ENCODE data around the gene DHX29. TPM values are rescaled to one million over a fixed set of nuclear protein-coding genes. Genes with fewer than 3 reads are reported as not detected.

The DHX29 gene
- total RNA-seq, 1 experiment from 2014 or later: 21.8 TPM

DNA sequence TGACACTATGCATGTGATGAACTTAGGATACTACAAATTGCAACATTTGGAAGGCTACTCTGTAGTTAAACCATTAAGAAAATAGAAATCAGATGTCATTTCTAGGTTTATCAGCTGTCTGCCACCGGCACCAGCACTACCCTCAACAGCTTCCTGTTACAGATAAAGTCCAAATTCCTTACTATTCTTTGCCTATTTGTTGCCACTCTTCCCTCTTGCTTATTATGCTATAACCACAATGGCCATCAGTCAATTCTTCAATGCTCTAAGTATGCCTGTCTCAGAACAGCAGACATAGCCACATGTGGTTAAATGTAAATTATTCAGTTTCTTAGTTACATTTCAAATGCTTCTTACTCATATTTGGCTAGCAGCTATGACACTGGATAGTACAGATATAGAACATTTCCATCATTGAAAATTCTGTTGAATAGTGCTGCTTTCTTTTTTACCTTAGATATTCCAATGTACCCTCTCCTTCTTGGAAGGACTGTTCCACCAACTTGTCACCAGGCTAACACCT is 21.0 kb downstream of the DHX29 start:
- Mint-ChIP-seq H3K4me3 (ENCODE audit: unreplicated experiment) (no peak overlapping the region), H3K4me1 (ENCODE audit: insufficient read depth, unreplicated experiment) (no peaks in the 10 kb centered on the region), H3K36me3 (ENCODE audit: insufficient read depth, unreplicated experiment) (peaks cover 73% of the 10 kb centered on the region), H3K27ac (ENCODE audit: low read depth, unreplicated experiment) (no peak overlapping the region), H3K27me3 (ENCODE audit: insufficient read depth, unreplicated experiment) (no peaks in the 10 kb centered on the region), H3K9me3 (ENCODE audit: unreplicated experiment) (no peaks in the 10 kb centered on the region)
- BruUV-seq (replicated peaks): no TSS peak
- no peak for DNase-seq (ENCODE audit: unreplicated experiment)
- TF ChIP-seq, protein P1, sequence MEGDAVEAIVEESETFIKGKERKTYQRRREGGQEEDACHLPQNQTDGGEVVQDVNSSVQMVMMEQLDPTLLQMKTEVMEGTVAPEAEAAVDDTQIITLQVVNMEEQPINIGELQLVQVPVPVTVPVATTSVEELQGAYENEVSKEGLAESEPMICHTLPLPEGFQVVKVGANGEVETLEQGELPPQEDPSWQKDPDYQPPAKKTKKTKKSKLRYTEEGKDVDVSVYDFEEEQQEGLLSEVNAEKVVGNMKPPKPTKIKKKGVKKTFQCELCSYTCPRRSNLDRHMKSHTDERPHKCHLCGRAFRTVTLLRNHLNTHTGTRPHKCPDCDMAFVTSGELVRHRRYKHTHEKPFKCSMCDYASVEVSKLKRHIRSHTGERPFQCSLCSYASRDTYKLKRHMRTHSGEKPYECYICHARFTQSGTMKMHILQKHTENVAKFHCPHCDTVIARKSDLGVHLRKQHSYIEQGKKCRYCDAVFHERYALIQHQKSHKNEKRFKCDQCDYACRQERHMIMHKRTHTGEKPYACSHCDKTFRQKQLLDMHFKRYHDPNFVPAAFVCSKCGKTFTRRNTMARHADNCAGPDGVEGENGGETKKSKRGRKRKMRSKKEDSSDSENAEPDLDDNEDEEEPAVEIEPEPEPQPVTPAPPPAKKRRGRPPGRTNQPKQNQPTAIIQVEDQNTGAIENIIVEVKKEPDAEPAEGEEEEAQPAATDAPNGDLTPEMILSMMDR (IDR thresholded peaks at IDR 0.05; ENCODE audit: unreplicated experiment): no peak
- POLR2A ChIA-PET: interaction anchor here (0.7 kb wide), 1 partner anchor 12 kb away, joined by 3 read pairs; no protein-coding TSS in a partner anchor
- intact Hi-C loops (cut with micrococcal nuclease): no loop called here
- CTCF ChIA-PET: interaction anchor here (0.7 kb wide), 1 partner anchor 9 kb away, joined by 4 read pairs; no protein-coding TSS in a partner anchor

DNA sequence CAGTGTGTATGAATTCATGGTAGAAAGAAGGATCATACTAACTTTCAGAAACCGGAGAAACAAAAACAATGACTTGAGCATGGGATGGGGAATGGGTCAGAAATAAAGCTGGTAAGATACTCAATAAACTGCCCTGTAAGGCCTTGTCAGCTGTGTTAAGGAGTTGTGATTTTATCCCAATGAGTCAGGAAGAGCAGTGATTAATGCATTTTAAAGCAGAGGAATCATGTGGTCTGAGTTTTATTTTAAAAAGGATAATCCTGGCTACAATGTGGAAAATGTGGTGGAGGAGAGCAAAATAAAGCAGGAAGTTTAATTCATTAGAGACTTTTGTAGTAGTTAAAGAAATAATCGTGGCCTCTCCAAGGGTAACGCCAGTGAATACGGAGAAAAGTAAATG is 28.7 kb downstream of the DHX29 start:
- ChIA-PET CTCF (interaction anchor here (0.6 kb wide), 1 partner anchor 32 kb away, joined by 4 read pairs; no protein-coding TSS in a partner anchor), POLR2A (interaction anchor here (0.7 to 2.7 kb wide), 2 partner anchors 21 to 45 kb away, joined by 3 to 10 read pairs; partner anchors contain the start of gene CCNO)
- Mint-ChIP-seq H3K9me3 (ENCODE audit: unreplicated experiment) (no peaks in the 10 kb centered on the region), H3K4me1 (ENCODE audit: insufficient read depth, unreplicated experiment) (no peaks in the 10 kb centered on the region), H3K27ac (ENCODE audit: low read depth, unreplicated experiment) (no peak overlapping the region), H3K4me3 (ENCODE audit: unreplicated experiment) (no peak overlapping the region), H3K27me3 (ENCODE audit: insufficient read depth, unreplicated experiment) (no peaks in the 10 kb centered on the region), H3K36me3 (ENCODE audit: insufficient read depth, unreplicated experiment) (peaks cover 87% of the 10 kb centered on the region)
- TF ChIP-seq, protein P1 (IDR thresholded peaks at IDR 0.05; ENCODE audit: unreplicated experiment): no peak
- BruUV-seq (replicated peaks): no TSS peak
- intact Hi-C loops (cut with micrococcal nuclease): no loop called here
- DNase-seq (ENCODE audit: unreplicated experiment): no peak

DNA sequence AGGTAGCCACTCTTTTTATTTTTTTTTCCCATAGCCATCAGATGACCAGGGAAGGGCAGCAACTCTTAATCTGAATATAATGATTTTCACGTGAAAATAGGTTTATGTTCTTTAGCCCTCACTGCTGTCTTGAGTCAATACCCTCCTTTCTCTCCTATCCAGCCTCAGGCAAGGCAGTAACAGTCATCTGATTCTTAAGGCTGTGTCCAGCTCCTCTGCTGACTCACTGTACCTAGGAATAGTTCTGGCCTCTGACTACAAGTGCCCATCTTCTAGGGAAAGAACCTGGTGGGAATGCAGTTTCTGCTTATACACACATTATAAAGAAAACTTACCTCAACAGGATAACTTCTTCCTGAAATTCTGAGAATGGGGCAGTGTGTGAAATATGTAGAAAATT is 30.7 kb downstream of the DHX29 start:
- no TSS peak for BruUV-seq (replicated peaks)
- ChIA-PET POLR2A (no interaction called here), CTCF (interaction anchor here (0.6 to 1.2 kb wide), 3 partner anchors 9 to 51 kb away, joined by 3 to 4 read pairs (median 3); no protein-coding TSS in a partner anchor)
- Mint-ChIP-seq H3K9me3 (ENCODE audit: unreplicated experiment) (no peaks in the 10 kb centered on the region), H3K36me3 (ENCODE audit: insufficient read depth, unreplicated experiment) (peaks cover 85% of the 10 kb centered on the region), H3K4me1 (ENCODE audit: insufficient read depth, unreplicated experiment) (no peaks in the 10 kb centered on the region), H3K27ac (ENCODE audit: low read depth, unreplicated experiment) (peak overlapping the region; percentile 18), H3K4me3 (ENCODE audit: unreplicated experiment) (no peak overlapping the region), H3K27me3 (ENCODE audit: insufficient read depth, unreplicated experiment) (no peaks in the 10 kb centered on the region)
- intact Hi-C loops (cut with micrococcal nuclease): no loop called here
- DNase-seq (ENCODE audit: unreplicated experiment): peak; percentile 34
- TF ChIP-seq, protein P1 (IDR thresholded peaks at IDR 0.05; ENCODE audit: unreplicated experiment): no peak

DNA sequence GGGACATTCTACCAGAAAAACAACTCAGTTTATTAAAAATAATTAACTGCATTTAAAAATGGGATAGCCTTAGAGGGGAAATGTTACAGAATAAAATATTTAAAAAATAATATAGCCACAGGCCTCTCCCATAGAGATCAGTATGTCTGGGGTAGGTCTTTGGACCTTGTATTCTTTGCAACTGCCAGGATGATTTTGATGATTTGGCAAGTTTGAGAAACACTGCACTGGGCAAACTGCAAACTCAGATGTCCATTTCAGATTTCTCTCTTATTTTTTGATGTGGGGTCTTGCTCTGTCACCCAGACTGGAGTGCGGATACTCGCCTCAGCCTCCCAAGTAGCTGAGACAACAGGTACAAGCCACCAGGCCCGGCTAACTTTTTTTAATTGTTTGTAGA is 49.2 kb downstream of the DHX29 start:
- peaks cover 66% of the 10 kb centered on the region for H3K36me3 Mint-ChIP-seq (ENCODE audit: insufficient read depth, unreplicated experiment)
- no peaks in the 10 kb centered on the region for H3K9me3 Mint-ChIP-seq (ENCODE audit: unreplicated experiment)
- H3K27me3 Mint-ChIP-seq (ENCODE audit: insufficient read depth, unreplicated experiment): no peaks in the 10 kb centered on the region
- BruUV-seq (replicated peaks): no TSS peak
- DNase-seq (ENCODE audit: unreplicated experiment): no peak
- POLR2A ChIA-PET: interaction anchor here (0.6 to 2.0 kb wide), 8 partner anchors 9 to 1905 kb away, joined by 3 to 14 read pairs (median 3); partner anchors contain the start of genes CCNO, DHX29 and MTREX
- CTCF ChIA-PET: interaction anchor here (0.6 to 1.6 kb wide), 4 partner anchors 9 to 83 kb away, joined by 3 to 4 read pairs (median 4); no protein-coding TSS in a partner anchor
- TF ChIP-seq, protein P1 (IDR thresholded peaks at IDR 0.05; ENCODE audit: unreplicated experiment): no peak
- H3K4me1 Mint-ChIP-seq (ENCODE audit: insufficient read depth, unreplicated experiment): no peaks in the 10 kb centered on the region
- no peak overlapping the region for H3K4me3 Mint-ChIP-seq (ENCODE audit: unreplicated experiment)
- intact Hi-C loops (cut with micrococcal nuclease): no loop called here
- no peak overlapping the region for H3K27ac Mint-ChIP-seq (ENCODE audit: low read depth, unreplicated experiment)
